ENCODE measurements around the gene IRGC.

The IRGC gene

GRCh38 chr19:43725468-43725867 lies 9.6 kb downstream of the IRGC start:
- no peak for DNase-seq

DNA sequence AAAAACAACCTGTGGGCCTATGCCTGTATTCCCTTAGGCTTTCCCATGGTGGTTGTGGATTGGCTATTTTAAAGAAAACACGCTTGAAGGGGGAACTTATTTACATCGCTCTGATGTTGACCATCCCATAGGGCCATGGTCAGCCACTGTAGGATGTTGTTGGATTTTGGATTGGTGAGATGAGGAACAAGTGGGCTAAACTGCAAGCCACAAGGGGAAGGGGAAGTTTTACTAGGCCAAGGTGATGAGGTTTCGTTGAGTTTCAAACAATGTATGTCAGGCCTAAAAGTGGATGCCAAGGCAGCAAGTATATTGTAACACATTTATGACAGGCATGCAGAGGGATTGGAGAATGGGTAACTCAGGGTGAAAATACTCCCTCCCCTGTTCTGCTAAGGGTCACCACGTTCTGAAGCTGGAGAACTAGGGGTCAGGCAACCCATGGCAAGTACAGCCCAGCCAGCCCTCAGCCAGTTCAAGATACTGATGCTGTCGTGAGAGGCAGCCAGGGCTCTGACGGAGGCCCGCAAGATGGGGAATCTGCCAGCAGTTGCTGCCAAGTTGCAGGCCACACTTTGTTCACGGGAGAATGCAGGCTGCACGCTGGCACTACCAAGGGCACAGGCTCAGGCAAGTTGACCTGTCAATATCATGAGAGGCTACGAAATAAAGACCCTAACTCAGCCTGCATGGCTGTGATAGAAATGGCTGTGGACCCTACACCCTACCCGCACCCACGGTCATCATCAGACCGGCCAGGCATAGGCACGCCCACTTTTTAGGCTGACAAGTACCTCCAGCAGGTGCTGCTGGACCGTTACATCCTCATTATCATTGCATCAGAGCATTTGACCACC lies 11.1 kb downstream of the IRGC start:
- DNase-seq = no peak

GRCh38 chr19:43727593-43727853 lies 11.6 kb downstream of the IRGC start:
- DNase-seq = no peak

GRCh38 chr19:43729919-43730318 lies 14.0 kb downstream of the IRGC start:
- DNase-seq = no peak

GRCh38 chr19:43731346-43731745 lies 15.5 kb downstream of the IRGC start:
- no peak for DNase-seq

DNA sequence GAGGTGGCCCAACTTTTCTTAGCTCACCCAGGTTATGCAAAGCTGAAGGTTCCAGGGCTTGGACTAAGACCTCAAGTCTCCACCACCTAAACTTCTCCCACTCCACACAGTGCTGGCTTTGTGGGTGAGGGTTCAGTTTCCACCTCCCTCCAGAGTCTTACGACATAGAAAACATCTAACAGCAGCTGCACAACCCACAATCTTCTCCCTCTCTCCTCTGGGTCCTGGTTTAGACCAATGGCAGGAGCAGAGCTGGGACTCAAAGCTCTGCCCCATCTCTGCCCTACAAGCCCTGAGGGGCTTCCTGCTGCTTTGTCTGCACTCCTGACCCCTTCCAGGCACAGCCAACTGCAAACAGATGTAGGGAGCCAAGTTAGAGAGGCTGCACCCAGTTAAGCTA lies 16.0 kb downstream of the IRGC start:
- DNase-seq = no peak

DNA sequence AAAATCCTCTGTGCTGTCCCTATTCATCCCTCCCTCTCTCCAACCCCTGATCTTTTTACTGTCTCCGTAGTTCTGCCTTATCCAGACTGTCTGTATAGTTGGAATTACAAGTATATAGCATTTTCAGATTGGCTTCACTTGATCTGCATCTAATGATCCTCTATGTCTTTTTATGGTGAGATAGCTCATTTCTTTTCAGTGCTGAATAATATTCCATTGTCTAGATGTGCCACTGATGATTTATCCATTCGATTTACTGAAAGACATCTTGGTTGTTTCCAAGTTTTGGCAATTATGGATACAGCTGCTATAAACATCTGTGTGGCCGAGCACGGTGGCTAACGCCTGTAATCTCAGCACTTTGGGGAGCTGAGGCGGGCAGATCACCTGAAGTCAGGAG lies 19.1 kb downstream of the IRGC start:
- DNase-seq = no peak

DNA sequence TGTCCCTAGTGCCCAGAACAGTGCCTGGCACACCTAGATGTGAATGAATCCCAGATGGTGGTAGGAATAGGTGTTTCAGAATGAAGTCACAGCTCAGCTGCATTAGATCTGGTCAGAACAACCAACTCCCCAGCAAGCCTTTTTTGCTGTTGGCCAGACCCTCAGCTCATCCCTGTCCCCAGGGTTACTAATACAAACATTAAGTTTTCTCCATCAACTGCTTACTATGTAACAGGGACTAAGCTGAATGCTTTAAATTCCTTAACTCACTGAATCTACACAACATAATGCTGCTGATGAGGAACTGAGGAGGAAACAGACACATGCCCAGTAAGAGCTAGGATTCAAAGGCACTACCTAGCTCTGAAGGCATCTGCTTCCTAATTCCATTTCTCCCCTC lies 20.1 kb downstream of the IRGC start:
- no peak for DNase-seq

DNA sequence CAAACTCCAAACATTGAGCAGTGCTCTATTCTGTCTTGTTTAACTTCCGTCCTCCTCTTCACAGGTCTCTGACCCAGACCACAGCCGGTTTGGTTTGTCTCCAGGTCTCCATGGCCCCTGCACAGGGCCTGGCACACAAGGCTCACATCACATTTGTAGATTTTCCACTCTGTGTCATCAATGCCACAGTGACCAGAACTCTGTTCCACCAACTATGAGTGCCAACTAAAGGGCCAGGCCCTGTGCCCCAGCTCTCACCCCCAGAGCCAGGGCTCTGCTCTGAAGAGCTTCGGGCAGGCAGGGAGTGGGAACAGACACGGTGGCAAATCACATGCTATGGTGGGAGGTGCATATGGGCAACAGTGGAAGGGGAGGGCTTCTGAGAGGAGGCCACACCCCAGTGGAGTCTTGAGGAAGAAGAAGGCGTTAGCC lies 22.9 kb downstream of the IRGC start:
- DNase-seq = no peak

GRCh38 chr19:43739439-43740235 lies 23.8 kb downstream of the IRGC start:
- no peak for DNase-seq

- no peak for DNase-seq
These were observed 25.4 kb downstream of the IRGC start for GRCh38 chr19:43741075-43741825.

GRCh38 chr19:43743059-43743458 lies 27.2 kb downstream of the IRGC start:
- no peak for DNase-seq

GRCh38 chr19:43747557-43748204 lies 31.8 kb downstream of the IRGC start:
- DNase-seq = no peak

- DNase-seq = no peak
These were observed 32.3 kb downstream of the IRGC start for GRCh38 chr19:43748205-43748594.

GRCh38 chr19:43748685-43749084 lies 32.8 kb downstream of the IRGC start:
- no peak for DNase-seq

DNA sequence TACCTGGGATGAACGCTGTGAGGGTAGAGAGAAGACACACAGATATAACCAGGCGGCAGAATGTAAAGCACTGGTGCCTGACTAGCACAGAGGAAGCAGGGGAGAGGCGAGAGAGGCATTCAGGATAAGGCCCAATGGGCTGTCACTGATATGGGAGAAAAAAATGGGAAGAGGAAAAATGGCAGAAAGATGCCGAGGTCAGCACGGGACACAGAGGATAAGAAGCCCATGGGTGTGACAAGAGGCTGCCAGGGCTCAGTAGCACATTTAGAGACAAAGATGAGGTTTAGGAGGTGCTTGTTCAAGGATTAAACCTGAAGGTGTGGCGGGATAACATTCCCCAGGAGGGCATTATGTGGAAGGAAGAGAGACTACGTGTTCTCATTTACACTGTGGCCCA lies 33.3 kb downstream of the IRGC start:
- no peak for DNase-seq

DNA sequence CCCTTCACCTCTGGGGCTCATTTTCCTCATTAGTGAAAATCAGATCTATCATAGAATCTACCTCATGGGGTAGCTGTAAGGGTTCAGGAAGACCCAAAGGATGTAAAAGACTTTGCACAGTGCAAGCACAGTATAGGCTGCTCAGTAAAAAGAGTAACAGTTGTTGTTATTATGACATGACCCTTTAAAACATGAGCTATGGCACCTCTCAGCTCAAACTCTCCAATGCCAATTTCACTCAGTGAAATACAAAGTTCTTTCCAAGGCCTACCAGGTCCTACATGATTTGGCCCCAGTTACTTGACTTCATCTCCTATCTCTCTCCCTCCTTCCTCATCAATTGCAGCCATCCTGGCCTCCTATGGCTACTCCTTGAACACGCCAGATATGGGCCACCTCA lies 34.0 kb downstream of the IRGC start:
- no peak for DNase-seq

DNA sequence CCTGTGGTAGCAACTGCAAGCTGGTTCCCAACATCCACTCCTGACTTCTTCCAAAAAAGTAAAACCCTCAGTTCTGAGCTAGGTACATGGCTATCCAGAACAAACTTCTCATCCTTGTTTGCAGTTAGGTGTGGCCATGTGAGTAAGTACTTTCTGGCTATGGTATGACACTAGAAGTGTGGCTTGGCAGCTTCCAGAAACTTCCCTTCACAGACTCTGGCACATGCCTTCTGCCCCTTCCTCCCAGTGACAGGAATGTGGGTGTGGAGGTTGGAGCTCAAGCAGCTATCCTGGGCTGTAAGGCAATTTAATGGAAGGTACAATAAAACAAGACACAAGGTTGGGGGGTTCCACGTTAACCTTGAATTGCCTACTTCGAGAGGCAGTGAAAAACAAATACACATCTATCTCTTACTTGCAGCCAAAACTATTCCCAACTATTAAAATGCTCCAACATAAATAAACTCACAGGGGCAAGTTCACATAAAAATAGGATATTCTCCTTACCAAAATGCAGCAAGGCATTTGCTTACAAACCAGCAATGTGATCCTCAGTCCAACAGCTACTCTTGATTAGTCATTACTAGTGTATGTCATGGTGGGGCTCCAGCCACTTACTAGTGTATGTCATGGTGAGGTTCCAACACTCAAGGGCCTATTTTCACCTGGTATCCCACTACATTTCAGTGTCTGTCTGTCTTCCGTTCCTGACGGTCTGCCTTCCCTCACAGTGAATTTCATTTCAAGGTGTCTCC lies 35.8 kb downstream of the IRGC start:
- no peak for DNase-seq

DNA sequence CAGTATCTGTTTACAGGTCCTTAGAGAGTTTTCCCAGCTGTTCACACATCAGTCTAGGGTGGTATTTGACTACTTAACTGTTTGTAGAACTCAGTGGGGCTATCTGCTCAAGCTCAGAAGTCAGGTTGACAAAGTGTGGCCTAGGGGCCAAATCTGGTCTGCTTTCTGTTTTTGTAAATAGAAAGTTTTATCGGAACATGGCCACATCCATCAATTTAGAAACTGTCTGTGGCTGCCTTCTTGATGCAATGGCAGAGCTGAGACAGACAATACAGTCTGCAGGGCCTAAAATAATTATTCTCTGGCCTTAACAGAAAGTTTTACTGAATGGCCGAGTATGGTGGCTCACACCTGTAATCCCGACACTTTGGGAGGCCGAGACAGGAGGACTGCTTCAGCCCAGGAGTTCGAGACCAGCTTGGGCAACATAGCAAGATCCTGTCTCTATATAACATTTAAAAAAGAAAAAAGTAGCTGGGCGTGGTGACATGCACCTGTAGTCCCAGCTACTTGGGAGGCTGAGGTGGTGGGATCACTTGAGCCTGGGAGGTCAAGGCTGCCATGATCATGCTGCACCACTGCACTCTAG lies 36.5 kb downstream of the IRGC start:
- no peak for DNase-seq

GRCh38 chr19:43754253-43754502 lies 38.3 kb downstream of the IRGC start:
- DNase-seq = no peak

GRCh38 chr19:43754503-43755255 lies 38.8 kb downstream of the IRGC start, which contains the start of gene SMG9:
Gene SMG9 (minus strand): TSS chr19:43754962. CDS start chr19:43750741, 4,221 bp downstream.
- peak; percentile 75 for DNase-seq
